ENCODE results near the gene PLA2G15. TPM values are rescaled to one million over a fixed set of nuclear protein-coding genes. Genes with fewer than 3 reads are reported as not detected.

PLA2G15 gene
- total RNA-seq, 1 donor: 30.8 TPM

DNA sequence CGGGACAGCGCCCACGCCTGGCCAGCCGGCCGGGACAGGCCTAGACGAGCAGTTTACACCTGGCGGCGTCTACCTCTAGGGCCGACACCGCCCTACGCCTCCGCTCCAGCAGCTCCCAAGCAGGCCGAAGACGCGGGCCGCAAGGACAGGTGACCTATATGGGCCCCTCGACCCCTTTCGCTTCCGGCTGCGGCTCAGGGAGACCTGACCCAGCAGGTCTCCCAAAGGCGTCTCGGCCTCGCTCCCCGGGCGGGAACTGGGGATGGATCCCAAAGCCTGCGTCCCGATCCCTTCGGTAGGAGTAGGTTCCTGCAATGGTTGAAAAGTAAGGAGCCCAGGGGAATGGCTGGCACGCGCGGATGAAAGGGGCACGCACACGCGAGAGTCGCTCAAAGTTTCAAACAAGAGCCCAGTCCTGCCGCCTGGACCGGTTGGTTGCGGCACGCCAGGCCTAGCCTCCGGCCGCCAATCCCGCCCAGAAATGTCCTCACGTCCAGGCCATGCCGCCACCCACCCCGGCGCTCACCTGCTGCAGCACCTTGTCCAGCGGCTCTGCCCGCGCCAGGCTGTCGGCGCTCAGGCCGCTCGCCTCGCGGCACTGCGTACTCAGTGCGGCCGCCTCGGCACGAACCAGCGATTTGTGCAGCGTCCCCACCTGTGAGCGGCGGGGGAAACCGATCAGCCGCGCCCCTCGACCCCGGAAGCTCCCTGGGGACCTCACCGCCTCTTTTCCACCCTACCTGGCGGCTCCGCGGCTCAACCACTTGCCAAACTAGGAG lies 9.9 kb upstream of the PLA2G15 start:
- Histone ChIP-seq H3K4me3 (ENCODE audit: insufficient read depth, low read length) (no peak overlapping the region), H3K79me2 (ENCODE audit: insufficient read depth, low read length) (no peaks in the 10 kb centered on the region), H4K20me1 (ENCODE audit: insufficient read depth, low read length) (no peaks in the 10 kb centered on the region), H2AFZ (ENCODE audit: low read length) (no peak overlapping the region), H3K36me3 (ENCODE audit: insufficient read depth, low read length) (no peaks in the 10 kb centered on the region), H3K4me1 (ENCODE audit: insufficient read depth, low read length) (peaks cover 15% of the 10 kb centered on the region), H3K27ac (ENCODE audit: low read depth, low read length) (no peak overlapping the region), H3K9me3 (ENCODE audit: low read depth, low read length) (no peaks in the 10 kb centered on the region), H3K27me3 (ENCODE audit: insufficient read depth, low read length) (no peaks in the 10 kb centered on the region), H3K4me2 (ENCODE audit: insufficient read depth, low read length) (no peak overlapping the region)
- peak; percentile 18 for DNase-seq (ENCODE audit: insufficient read length, low spot score, missing footprints)
- TF ChIP-seq CTCF (IDR thresholded peaks at IDR 0.05; ENCODE audit: extremely low read depth, low read depth, low read length): no peak

GRCh38 chr16:68235887-68236136 lies 9.4 kb upstream of the PLA2G15 start, which contains the start of gene ESRP2:
Gene ESRP2 (minus strand): TSS chr16:68236127. CDS start chr16:68236045, 82 bp downstream.
- H2AFZ ChIP-seq (ENCODE audit: low read length): peak within 1 kb of the TSS; percentile 86
- H4K20me1 ChIP-seq (ENCODE audit: insufficient read depth, low read length): no peaks in the 10 kb centered on the region
- no peak for TF ChIP-seq CTCF (IDR thresholded peaks at IDR 0.05; ENCODE audit: extremely low read depth, low read depth, low read length)
- no peaks in the 10 kb centered on the region for H3K9me3 ChIP-seq (ENCODE audit: low read depth, low read length)
- peaks cover 15% of the 10 kb centered on the region for H3K4me1 ChIP-seq (ENCODE audit: insufficient read depth, low read length)
- H3K4me2 ChIP-seq (ENCODE audit: insufficient read depth, low read length): peak within 1 kb of the TSS; percentile 78
- DNase-seq (ENCODE audit: insufficient read length, low spot score, missing footprints): no peak
- H3K36me3 ChIP-seq (ENCODE audit: insufficient read depth, low read length): no peaks in the 10 kb centered on the region
- H3K79me2 ChIP-seq (ENCODE audit: insufficient read depth, low read length): no peaks in the 10 kb centered on the region
- H3K4me3 ChIP-seq (ENCODE audit: insufficient read depth, low read length): peak within 1 kb of the TSS; percentile 76
- no peaks in the 10 kb centered on the region for H3K27me3 ChIP-seq (ENCODE audit: insufficient read depth, low read length)
- H3K27ac ChIP-seq (ENCODE audit: low read depth, low read length): peak within 1 kb of the TSS; percentile 69

- peak overlapping the region; percentile 69 for H3K27ac ChIP-seq (ENCODE audit: low read depth, low read length)
- peak overlapping the region; percentile 86 for H2AFZ ChIP-seq (ENCODE audit: low read length)
- H3K27me3 ChIP-seq (ENCODE audit: insufficient read depth, low read length): no peaks in the 10 kb centered on the region
- H3K4me1 ChIP-seq (ENCODE audit: insufficient read depth, low read length): peaks cover 15% of the 10 kb centered on the region
- no peaks in the 10 kb centered on the region for H4K20me1 ChIP-seq (ENCODE audit: insufficient read depth, low read length)
- H3K4me3 ChIP-seq (ENCODE audit: insufficient read depth, low read length): peak overlapping the region; percentile 76
- H3K4me2 ChIP-seq (ENCODE audit: insufficient read depth, low read length): peak overlapping the region; percentile 78
- DNase-seq (ENCODE audit: insufficient read length, low spot score, missing footprints): peak; percentile 72
- no peaks in the 10 kb centered on the region for H3K9me3 ChIP-seq (ENCODE audit: low read depth, low read length)
- no peak for TF ChIP-seq CTCF (IDR thresholded peaks at IDR 0.05; ENCODE audit: extremely low read depth, low read depth, low read length)
- no peaks in the 10 kb centered on the region for H3K36me3 ChIP-seq (ENCODE audit: insufficient read depth, low read length)
- no peaks in the 10 kb centered on the region for H3K79me2 ChIP-seq (ENCODE audit: insufficient read depth, low read length)
Measured at GRCh38 chr16:68236137-68236825, 8.9 kb upstream of the PLA2G15 start.

- DNase-seq (ENCODE audit: insufficient read length, low spot score, missing footprints): no peak
- H3K27me3 ChIP-seq (ENCODE audit: insufficient read depth, low read length): no peaks in the 10 kb centered on the region
- no peaks in the 10 kb centered on the region for H3K9me3 ChIP-seq (ENCODE audit: low read depth, low read length)
- peak overlapping the region; percentile 69 for H3K27ac ChIP-seq (ENCODE audit: low read depth, low read length)
- peaks cover 15% of the 10 kb centered on the region for H3K4me1 ChIP-seq (ENCODE audit: insufficient read depth, low read length)
- H3K36me3 ChIP-seq (ENCODE audit: insufficient read depth, low read length): no peaks in the 10 kb centered on the region
- H3K79me2 ChIP-seq (ENCODE audit: insufficient read depth, low read length): no peaks in the 10 kb centered on the region
- H4K20me1 ChIP-seq (ENCODE audit: insufficient read depth, low read length): no peaks in the 10 kb centered on the region
- H3K4me2 ChIP-seq (ENCODE audit: insufficient read depth, low read length): peak overlapping the region; percentile 78
- no peak for TF ChIP-seq CTCF (IDR thresholded peaks at IDR 0.05; ENCODE audit: extremely low read depth, low read depth, low read length)
- peak overlapping the region; percentile 76 for H3K4me3 ChIP-seq (ENCODE audit: insufficient read depth, low read length)
- H2AFZ ChIP-seq (ENCODE audit: low read length): peak overlapping the region; percentile 86
Measured at GRCh38 chr16:68236826-68237242, 8.3 kb upstream of the PLA2G15 start.
